T-helper 2 cell treated with Interferon-gamma antibody and Interleukin-4, amounts not matched to agents 100 ng/mL and 5 ng/mL, for 36 hours (primary cell): ENCODE measurements around the gene MAGEA2B. TPM values are rescaled to one million over a fixed set of nuclear protein-coding genes. Genes with fewer than 3 reads are reported as not detected.
"Not testable (repeated sequence)": the region's sequence is repeated elsewhere in the genome, so short reads cannot be mapped to it uniquely, and the experiment has no call there.

ENCODE experiments used
- intact Hi-C: fragments of 100-400 bp; cut with micrococcal nuclease; formaldehyde crosslinking; loops from one replicate; pipeline ENCODE4 v1.15.1; 2023
- total RNA-seq: library from RNA; stranded (reverse); gene quantifications from 2 replicates; pipeline ENCODE4 v1.2.3, GENCODE V29; 2022

Gene MAGEA2B
- total RNA-seq, 1 donor from 2014 or later: not detected

GRCh38 chrX:152758918-152759317 is 44.5 kb downstream of the MAGEA2B start, which contains the start of gene CSAG3:
Gene CSAG3, plus strand, starts transcription at chrX:152759218.
- intact Hi-C loops: not testable (repeated sequence)

- intact Hi-C loops: not testable (repeated sequence)
Measured at GRCh38 chrX:152759544-152759943, 45.1 kb downstream of the MAGEA2B start.

- intact Hi-C loops: not testable (repeated sequence)
Measured at GRCh38 chrX:152761582-152761981, 47.2 kb downstream of the MAGEA2B start.

GRCh38 chrX:152766562-152766961 is 52.1 kb downstream of the MAGEA2B start:
- intact Hi-C loops: not testable (repeated sequence)

Other genes starting within 250 kb of the MAGEA2B start
- gene GABRQ, start 76.7 kb upstream of the MAGEA2B start, total RNA-seq: 0.02 TPM in 1 of 2 replicates, not detected in the other
- not detected in 2 replicates for gene MAGEA3, start 15.8 kb upstream of the MAGEA2B start, total RNA-seq
- gene CSAG2, start 5.4 kb upstream of the MAGEA2B start, total RNA-seq: not detected in 2 replicates
- not detected in 2 replicates for gene CSAG1, start 19.1 kb downstream of the MAGEA2B start, total RNA-seq
- gene MAGEA12, start 19.1 kb downstream of the MAGEA2B start, total RNA-seq: not detected in 2 replicates
- gene MAGEA2, start 39.2 kb downstream of the MAGEA2B start, total RNA-seq: not detected in 2 replicates
- 0.73 TPM in 1 of 2 replicates, not detected in the other for gene CSAG3, start 44.6 kb downstream of the MAGEA2B start, total RNA-seq
- not detected in 2 replicates for gene MAGEA6, start 55.1 kb downstream of the MAGEA2B start, total RNA-seq
- 9.1 and 9.5 TPM in 2 replicates for gene CETN2, start 116.1 kb downstream of the MAGEA2B start, total RNA-seq
- gene NSDHL, start 116.4 kb downstream of the MAGEA2B start, total RNA-seq: 14.6 and 14.8 TPM in 2 replicates
- 0.59 and 0.82 TPM in 2 replicates for gene ZNF185, start 183.4 kb downstream of the MAGEA2B start, total RNA-seq